Calu3 (cell line): ENCODE results near the gene RNF6. TPM values are rescaled to one million over a fixed set of nuclear protein-coding genes. Genes with fewer than 3 reads are reported as not detected.
A peak's percentile ranks its signal among the peaks of the same experiment; 100 is the strongest.

Experiments
- BruUV-seq: library from RNA; stranded (reverse); fragments of 400-500 nt; replicated peaks from 2 replicates; lab custom pipeline; 2021; lab: Mats Ljungman, UMichigan
- CTCF ChIA-PET: fragments of 300-600 bp; sonication (Branson Sonifier 250); formaldehyde crosslinking; loops from one replicate; lab custom pipeline; 2022; ENCODE audit warnings: antibody characterized with exemption; lab: Charles Lee
- DNase-seq: peaks from one replicate; pipeline ENCODE4 v3.0.0; 2022
- H3K27ac Mint-ChIP-seq: one replicate; pipeline ENCODE4 v1.8.0; 2022; ENCODE audit warnings: mixed read lengths; ENCODE audit not compliant: unreplicated experiment
- H3K27me3 Mint-ChIP-seq: one replicate; pipeline ENCODE4 v1.8.0; 2022; ENCODE audit warnings: mixed read lengths; ENCODE audit not compliant: unreplicated experiment
- H3K36me3 Mint-ChIP-seq: one replicate; pipeline ENCODE4 v1.8.0; 2022; ENCODE audit warnings: mild to moderate bottlenecking, moderate library complexity, mixed read lengths; ENCODE audit not compliant: insufficient read depth, unreplicated experiment
- H3K4me1 Mint-ChIP-seq: one replicate; pipeline ENCODE4 v1.8.0; 2022; ENCODE audit warnings: mild to moderate bottlenecking, low read depth, mixed read lengths; ENCODE audit not compliant: unreplicated experiment
- H3K4me3 Mint-ChIP-seq: one replicate; pipeline ENCODE4 v1.8.0; 2022; ENCODE audit warnings: mild to moderate bottlenecking, low read depth, moderate library complexity, mixed read lengths; ENCODE audit not compliant: unreplicated experiment
- H3K9me3 Mint-ChIP-seq: one replicate; pipeline ENCODE4 v1.8.0; 2022; ENCODE audit warnings: low read depth, mixed read lengths; ENCODE audit not compliant: unreplicated experiment
- intact Hi-C: fragments of 100-400 bp; cut with micrococcal nuclease; formaldehyde crosslinking; loops from one replicate; pipeline ENCODE4 v1.10.0; 2022; ENCODE audit not compliant: unreplicated experiment
- total RNA-seq: library from RNA; stranded (reverse); gene quantifications from 2 replicates; pipeline ENCODE4 v1.2.3, GENCODE V29; 2022
- TF ChIP-seq, protein P1 (sequence below): fragments of 200-600 bp; IDR thresholded peaks from one replicate; pipeline ENCODE4 v1.8.0; 2022; ENCODE audit warnings: antibody characterized with exemption; ENCODE audit not compliant: unreplicated experiment

Gene RNF6
- total RNA-seq, 1 experiment from 2014 or later, result 28.9 TPM

DNA sequence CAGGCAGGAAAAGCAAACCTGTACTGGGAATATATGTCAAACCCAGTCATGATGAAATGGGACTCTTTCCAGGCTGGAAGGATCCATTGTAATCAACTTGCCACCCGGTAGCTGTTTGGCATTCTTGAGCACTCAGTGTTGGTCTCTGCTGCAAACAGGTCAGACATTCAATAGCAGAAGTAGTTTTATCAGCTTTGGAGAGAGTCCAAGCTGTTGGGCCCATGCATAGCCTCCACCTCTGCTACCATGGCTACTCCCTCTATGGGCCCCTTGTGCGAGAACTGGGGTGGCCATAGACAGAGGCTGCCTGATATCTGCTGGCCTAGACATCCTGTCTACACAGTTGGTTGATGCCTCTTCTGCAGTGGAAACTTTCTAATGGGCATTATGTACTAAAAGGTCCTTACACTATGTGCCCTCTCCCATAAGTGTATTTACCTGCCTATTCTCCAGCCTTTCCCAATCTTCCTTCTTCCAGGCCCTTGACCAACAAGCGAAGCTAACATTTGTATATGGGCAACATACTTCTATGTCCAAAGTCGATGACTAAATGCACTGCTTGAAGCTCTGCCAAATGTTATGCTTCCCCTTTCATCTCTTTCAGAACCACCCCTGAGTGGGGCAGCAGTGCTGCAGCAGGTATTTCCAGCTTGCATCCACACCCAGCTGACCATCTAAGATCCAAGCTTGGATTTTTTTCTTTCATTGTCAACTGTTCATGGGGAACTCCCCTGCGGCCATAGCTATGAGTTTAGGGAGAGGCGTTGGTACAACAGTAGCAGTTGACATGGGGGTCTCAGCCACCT is 5.3 kb upstream of the RNF6 start:
- Mint-ChIP-seq H3K27ac (no peak overlapping the region), H3K9me3 (no peaks in the 10 kb centered on the region), H3K27me3 (no peaks in the 10 kb centered on the region), H3K4me3 (no peak overlapping the region), H3K36me3 (peaks cover 12% of the 10 kb centered on the region), H3K4me1 (peaks cover 12% of the 10 kb centered on the region)
- no peak for DNase-seq
- intact Hi-C loops, result no loop called here
- TF ChIP-seq, protein P1, sequence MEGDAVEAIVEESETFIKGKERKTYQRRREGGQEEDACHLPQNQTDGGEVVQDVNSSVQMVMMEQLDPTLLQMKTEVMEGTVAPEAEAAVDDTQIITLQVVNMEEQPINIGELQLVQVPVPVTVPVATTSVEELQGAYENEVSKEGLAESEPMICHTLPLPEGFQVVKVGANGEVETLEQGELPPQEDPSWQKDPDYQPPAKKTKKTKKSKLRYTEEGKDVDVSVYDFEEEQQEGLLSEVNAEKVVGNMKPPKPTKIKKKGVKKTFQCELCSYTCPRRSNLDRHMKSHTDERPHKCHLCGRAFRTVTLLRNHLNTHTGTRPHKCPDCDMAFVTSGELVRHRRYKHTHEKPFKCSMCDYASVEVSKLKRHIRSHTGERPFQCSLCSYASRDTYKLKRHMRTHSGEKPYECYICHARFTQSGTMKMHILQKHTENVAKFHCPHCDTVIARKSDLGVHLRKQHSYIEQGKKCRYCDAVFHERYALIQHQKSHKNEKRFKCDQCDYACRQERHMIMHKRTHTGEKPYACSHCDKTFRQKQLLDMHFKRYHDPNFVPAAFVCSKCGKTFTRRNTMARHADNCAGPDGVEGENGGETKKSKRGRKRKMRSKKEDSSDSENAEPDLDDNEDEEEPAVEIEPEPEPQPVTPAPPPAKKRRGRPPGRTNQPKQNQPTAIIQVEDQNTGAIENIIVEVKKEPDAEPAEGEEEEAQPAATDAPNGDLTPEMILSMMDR, result no peak
- CTCF ChIA-PET, result interaction anchor here (0.6 kb wide), 1 partner anchor 269 kb away, joined by 3 read pairs; no protein-coding TSS in a partner anchor
- no TSS peak for BruUV-seq

DNA sequence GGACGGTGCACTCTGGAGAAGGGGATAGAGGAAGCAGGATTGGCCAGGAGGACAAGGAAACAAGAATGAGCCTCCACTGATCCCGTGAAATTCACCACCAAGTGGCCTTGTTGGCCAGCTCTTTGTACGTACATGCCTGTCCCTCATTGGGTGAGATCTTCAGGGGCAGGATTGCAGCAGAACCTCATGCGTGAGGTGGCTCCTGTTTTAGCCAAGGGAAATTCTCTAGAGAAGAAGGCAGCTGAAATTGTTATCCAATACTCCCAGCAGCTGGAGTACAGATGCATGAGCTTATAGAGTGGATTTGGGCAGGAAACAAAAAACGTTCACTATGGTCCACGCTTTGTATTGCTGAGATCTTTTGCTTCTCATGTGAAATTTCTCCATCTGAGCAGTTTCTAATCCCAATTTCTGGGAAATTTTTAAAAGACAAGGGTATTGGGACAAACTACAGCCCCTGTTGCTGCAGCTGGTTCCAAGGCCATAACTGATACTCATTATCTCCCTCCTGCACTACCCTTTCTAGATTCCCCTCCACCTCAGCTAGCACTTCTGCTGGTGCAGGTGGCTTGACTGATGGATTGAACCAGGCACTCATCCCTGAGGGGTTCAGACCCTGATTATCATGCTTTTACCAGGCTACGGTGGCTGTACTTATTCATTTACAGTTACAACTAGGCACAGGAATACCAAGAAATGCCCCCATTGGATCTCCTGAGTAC is 3.9 kb upstream of the RNF6 start:
- no TSS peak for BruUV-seq
- intact Hi-C loops, result no loop called here
- CTCF ChIA-PET, result no interaction called here
- Mint-ChIP-seq H3K27me3 (no peaks in the 10 kb centered on the region), H3K36me3 (peaks cover 25% of the 10 kb centered on the region), H3K4me1 (peaks cover 12% of the 10 kb centered on the region), H3K27ac (no peak overlapping the region), H3K9me3 (no peaks in the 10 kb centered on the region), H3K4me3 (no peak overlapping the region)
- DNase-seq, result no peak
- TF ChIP-seq, protein P1, result no peak

DNA sequence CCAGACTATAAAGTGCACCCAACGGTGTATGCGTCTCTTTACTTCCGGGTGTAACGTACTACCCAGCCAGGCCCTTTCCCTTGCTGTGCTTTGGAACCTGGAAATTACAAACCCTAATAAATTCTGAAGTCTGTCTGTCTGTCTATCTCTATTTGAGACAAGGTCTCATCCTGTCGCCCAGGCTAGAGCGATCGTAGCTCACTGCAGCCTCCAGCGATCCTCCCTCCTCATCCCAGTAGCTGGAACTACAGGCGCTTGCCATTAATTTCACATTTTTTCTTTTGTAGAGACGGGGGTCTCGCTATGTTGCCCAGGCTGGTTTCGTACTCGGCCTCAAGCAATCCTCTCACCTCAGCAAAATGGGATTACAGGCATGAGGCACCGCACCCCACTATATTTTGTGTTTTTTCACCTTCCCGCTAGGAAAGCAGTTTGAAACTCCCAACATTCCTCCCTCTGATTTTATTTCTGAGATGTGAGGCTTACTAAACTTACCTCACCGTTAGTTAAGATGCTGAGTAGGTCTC is 469 bp upstream of the RNF6 start:
- Mint-ChIP-seq H3K9me3 (no peaks in the 10 kb centered on the region), H3K36me3 (peaks cover 34% of the 10 kb centered on the region), H3K27ac (peak overlapping the region; percentile 91), H3K4me1 (peaks cover 12% of the 10 kb centered on the region), H3K4me3 (peak overlapping the region; percentile 89), H3K27me3 (no peaks in the 10 kb centered on the region)
- no TSS peak for BruUV-seq
- DNase-seq, result no peak
- TF ChIP-seq, protein P1, result no peak
- intact Hi-C loops, result no loop called here
- CTCF ChIA-PET, result interaction anchor here (2.2 kb wide), 1 partner anchor 33 kb away, joined by 6 read pairs; no protein-coding TSS in a partner anchor

DNA sequence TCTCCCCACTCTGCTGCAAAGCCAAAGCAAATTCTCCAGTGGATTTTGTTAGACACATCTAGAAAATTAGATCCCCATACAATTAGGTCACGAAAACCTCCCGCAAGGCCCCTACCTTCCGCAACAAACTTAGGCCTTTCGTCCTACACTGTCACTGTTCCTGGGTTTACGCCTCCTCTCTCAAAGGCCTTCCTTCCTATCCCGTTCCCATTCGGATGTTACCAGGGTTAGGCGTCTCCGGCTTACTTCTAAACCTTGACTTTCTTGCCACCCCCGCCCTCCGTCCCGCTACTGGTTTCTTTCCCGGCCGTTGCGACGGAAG is 754 bp downstream of the RNF6 start:
- TF ChIP-seq, protein P1, result no peak
- H3K9me3 Mint-ChIP-seq, result no peaks in the 10 kb centered on the region
- peaks cover 34% of the 10 kb centered on the region for H3K36me3 Mint-ChIP-seq
- peak overlapping the region; percentile 91 for H3K27ac Mint-ChIP-seq
- intact Hi-C loops, result no loop called here
- CTCF ChIA-PET, result interaction anchor here (2.2 kb wide), 1 partner anchor 34 kb away, joined by 6 read pairs; no protein-coding TSS in a partner anchor
- DNase-seq, result no peak
- BruUV-seq, result no TSS peak
- H3K27me3 Mint-ChIP-seq, result no peaks in the 10 kb centered on the region
- peak overlapping the region; percentile 89 for H3K4me3 Mint-ChIP-seq
- peaks cover 12% of the 10 kb centered on the region for H3K4me1 Mint-ChIP-seq
